ENCODE results near the gene UNC119. TPM values are rescaled to one million over a fixed set of nuclear protein-coding genes. Genes with fewer than 3 reads are reported as not detected.
A peak's percentile ranks its signal among the peaks of the same experiment; 100 is the strongest.

Gene UNC119
- total RNA-seq, 2 donors from 2014 or later, result 31.4 to 39.8 TPM

- Histone ChIP-seq H3K9me3 (no peaks in the 10 kb centered on the region), H3K9ac (ENCODE audit: low read depth in 2 of 2, low read length in 2 of 2) (no peak overlapping the region), H3K36me3 (no peaks in the 10 kb centered on the region), H3K27me3 (no peaks in the 10 kb centered on the region), H3K27ac (no peak overlapping the region), H3K4me1 (peaks cover 5% of the 10 kb centered on the region), H3K4me3 (no peak overlapping the region)
- TF ChIP-seq CTCF (IDR thresholded peaks at IDR 0.05), result no peak
- no peak for DNase-seq
- intact Hi-C loops (cut with DNase I), result no loop called here
Observed at GRCh38 chr17:28518578-28518977, 33.8 kb downstream of the UNC119 start.

- no peak for TF ChIP-seq CTCF (IDR thresholded peaks at IDR 0.05)
- Histone ChIP-seq H3K27me3 (no peaks in the 10 kb centered on the region), H3K27ac (no peak overlapping the region), H3K4me1 (peaks cover 5% of the 10 kb centered on the region), H3K9me3 (no peaks in the 10 kb centered on the region), H3K9ac (ENCODE audit: low read depth in 2 of 2, low read length in 2 of 2) (no peak overlapping the region), H3K4me3 (no peak overlapping the region), H3K36me3 (no peaks in the 10 kb centered on the region)
- DNase-seq, result no peak
- intact Hi-C loops (cut with DNase I), result no loop called here
Observed at GRCh38 chr17:28518132-28518531, 34.3 kb downstream of the UNC119 start.

GRCh38 chr17:28515518-28515917 lies 36.9 kb downstream of the UNC119 start:
- Histone ChIP-seq H3K36me3 (no peaks in the 10 kb centered on the region), H3K27me3 (no peaks in the 10 kb centered on the region), H3K9ac (ENCODE audit: low read depth in 2 of 2, low read length in 2 of 2) (no peak overlapping the region), H3K4me3 (no peak overlapping the region), H3K27ac (no peak overlapping the region), H3K9me3 (no peaks in the 10 kb centered on the region), H3K4me1 (peaks cover 5% of the 10 kb centered on the region)
- intact Hi-C loops (cut with DNase I), result no loop called here
- no peak for DNase-seq
- TF ChIP-seq CTCF (IDR thresholded peaks at IDR 0.05), result no peak

- intact Hi-C loops (cut with DNase I), result no loop called here
- H3K4me3 ChIP-seq, result no peak overlapping the region
- no peak for TF ChIP-seq CTCF (IDR thresholded peaks at IDR 0.05)
- H3K4me1 ChIP-seq, result peaks cover 5% of the 10 kb centered on the region
- peak overlapping the region in 1 of 2 donors; percentile 26 for H3K9ac ChIP-seq (ENCODE audit: low read depth in 2 of 2, low read length in 2 of 2)
- H3K36me3 ChIP-seq, result no peaks in the 10 kb centered on the region
- no peaks in the 10 kb centered on the region for H3K27me3 ChIP-seq
- H3K27ac ChIP-seq, result peak overlapping the region; percentile 45
- H3K9me3 ChIP-seq, result no peaks in the 10 kb centered on the region
- peak; percentile 83 for DNase-seq
Observed at GRCh38 chr17:28514561-28515002, 37.8 kb downstream of the UNC119 start.

GRCh38 chr17:28513476-28513875 lies 38.9 kb downstream of the UNC119 start:
- H3K27ac ChIP-seq, result no peak overlapping the region
- TF ChIP-seq CTCF (IDR thresholded peaks at IDR 0.05), result no peak
- no peaks in the 10 kb centered on the region for H3K36me3 ChIP-seq
- no peak for DNase-seq
- peaks cover 5% of the 10 kb centered on the region for H3K4me1 ChIP-seq
- H3K4me3 ChIP-seq, result no peak overlapping the region
- H3K9ac ChIP-seq (ENCODE audit: low read depth in 2 of 2, low read length in 2 of 2), result no peak overlapping the region
- no peaks in the 10 kb centered on the region for H3K27me3 ChIP-seq
- H3K9me3 ChIP-seq, result no peaks in the 10 kb centered on the region
- intact Hi-C loops (cut with DNase I), result no loop called here

Measured in colonic mucosa (tissue), 4 donors.